Left renal cortex interstitium (tissue), 4 donors: ENCODE results near the gene DGKZ. TPM values are rescaled to one million over a fixed set of nuclear protein-coding genes. Genes with fewer than 3 reads are reported as not detected.
"Not testable (repeated sequence)": the region's sequence is repeated elsewhere in the genome, so short reads cannot be mapped to it uniquely, and the experiment has no call there.

Experiments
- DNase-seq, 4 donors: peaks; one replicate each; pipeline ENCODE4 v3.0.0-alpha.2; 2013; ENCODE audit warnings: low read depth in 4 of 4, low spot score in 2 of 4, missing footprints in 1 of 4
- polyA plus RNA-seq, 4 donors: library from polyadenylated mRNA; unstranded; fragments of 120-200 nt; gene quantifications; one replicate each; pipeline ENCODE4 v1.2.1, GENCODE V29; 2013; ENCODE audit not compliant: insufficient read length in 4 of 4

Gene DGKZ
- polyA plus RNA-seq, 4 donors = 33.8 to 48.6 (median 39.4) TPM

- no peak for DNase-seq
Observed at GRCh38 chr11:46364791-46365190, 17.5 kb downstream of the DGKZ start.

- DNase-seq = no peak
Observed at GRCh38 chr11:46366260-46366659, 19.0 kb downstream of the DGKZ start.

GRCh38 chr11:46366661-46367161 is 19.4 kb downstream of the DGKZ start:
- no peak for DNase-seq

- no peak for DNase-seq
Observed at GRCh38 chr11:46367244-46367915, 20.1 kb downstream of the DGKZ start.

GRCh38 chr11:46367916-46368267 is 20.6 kb downstream of the DGKZ start:
- DNase-seq = no peak

GRCh38 chr11:46369458-46370152 is 22.3 kb downstream of the DGKZ start:
- DNase-seq = no peak

GRCh38 chr11:46370253-46370652 is 23.0 kb downstream of the DGKZ start:
- DNase-seq = no peak

- DNase-seq = not testable (repeated sequence)
Observed at GRCh38 chr11:46371262-46371661, 24.0 kb downstream of the DGKZ start.

- DNase-seq = no peak
Observed at GRCh38 chr11:46372086-46372485, 24.8 kb downstream of the DGKZ start.

GRCh38 chr11:46372501-46372900 is 25.2 kb downstream of the DGKZ start:
- DNase-seq = not testable (repeated sequence)

GRCh38 chr11:46373787-46374740 is 26.8 kb downstream of the DGKZ start:
- no peak for DNase-seq

- no peak for DNase-seq
Observed at GRCh38 chr11:46374815-46375214, 27.6 kb downstream of the DGKZ start.

GRCh38 chr11:46375392-46376101 is 28.3 kb downstream of the DGKZ start:
- no peak for DNase-seq

- no peak for DNase-seq
Observed at GRCh38 chr11:46376258-46377050, 29.2 kb downstream of the DGKZ start.

GRCh38 chr11:46377290-46377689 is 30.0 kb downstream of the DGKZ start:
- DNase-seq = no peak

- no peak for DNase-seq
Observed at GRCh38 chr11:46377831-46378230, 30.6 kb downstream of the DGKZ start.

- no peak for DNase-seq
Observed at GRCh38 chr11:46378296-46378695, 31.0 kb downstream of the DGKZ start.

GRCh38 chr11:46378811-46379481 is 31.7 kb downstream of the DGKZ start:
- DNase-seq = no peak
